HEK293 (cell line): ENCODE results near the gene C17orf50.

Experiments used
- CTCF ChIA-PET: fragments of 350-600 bp; formaldehyde crosslinking; extraction: SDS; loops from one replicate; lab custom pipeline; 2021; ENCODE audit warnings: antibody characterized with exemption; lab: Yijun Ruan, JAX
- POLR2A ChIA-PET: fragments of 300-600 bp; formaldehyde crosslinking; extraction: SDS; loops from one replicate; lab custom pipeline; 2020; ENCODE audit warnings: antibody characterized with exemption, inconsistent platforms; lab: Yijun Ruan, JAX
- H3K27ac ChIP-seq: fragments of 200-500 bp; sonication (Bioruptor generic); 2 replicates; pipeline ENCODE4 v1.5.1; 2014; ENCODE audit warnings: low read depth, low read length, control low read depth, inconsistent platforms; ENCODE audit errors: extremely low read depth
- H3K36me3 ChIP-seq, 2 experiments: fragments of 200-500 bp in 1 of 2; sonication (Bioruptor generic) in 1 of 2; 1 replicate in 1 of 2; 2 replicates in 1 of 2; pipeline ENCODE4 v1.5.1; 2014 to 2017; ENCODE audit warnings: inconsistent platforms in 2 of 2, low read length in 2 of 2; ENCODE audit not compliant: control insufficient read depth in 2 of 2, insufficient read depth in 1 of 2
- H3K4me1 ChIP-seq: fragments of 200-500 bp; sonication (Bioruptor generic); 2 replicates; pipeline ENCODE4 v1.5.1; 2014; ENCODE audit warnings: mild to moderate bottlenecking, low read length, inconsistent platforms; ENCODE audit not compliant: control insufficient read depth, insufficient read depth
- H3K4me3 ChIP-seq: 2 replicates; pipeline ENCODE4 v1.5.1; 2011; ENCODE audit warnings: low read depth, mild to moderate bottlenecking, control low read depth, low read length, moderate library complexity
- H3K9me3 ChIP-seq: fragments of 200-500 bp; sonication (Bioruptor generic); 2 replicates; pipeline ENCODE4 v1.5.1; 2014; ENCODE audit warnings: low read depth, low read length, inconsistent platforms; ENCODE audit not compliant: control insufficient read depth, insufficient read depth
- BCL11B ChIP-seq: fragments of 450-650 bp; formaldehyde crosslinking; IDR thresholded peaks from 2 replicates; pipeline ENCODE4 v1.5.1; 2016; ENCODE audit warnings: low read depth, missing biosample characterization, missing genetic modification characterization
- HIC1 ChIP-seq: fragments of 450-650 bp; formaldehyde crosslinking; IDR thresholded peaks from 2 replicates; pipeline ENCODE4 v1.5.1; 2016; ENCODE audit warnings: missing biosample characterization, missing genetic modification characterization
- HOXD13 ChIP-seq: sonication (generic); formaldehyde crosslinking; IDR thresholded peaks from 2 replicates; pipeline ENCODE4 v1.8.0; 2022; ENCODE audit warnings: missing genetic modification reagents, borderline replicate concordance
- OVOL3 ChIP-seq: fragments of 450-650 bp; formaldehyde crosslinking; IDR thresholded peaks from 2 replicates; pipeline ENCODE4 v1.5.1; 2016; ENCODE audit warnings: missing biosample characterization, missing genetic modification characterization
- PBX3 ChIP-seq: sonication (generic); formaldehyde crosslinking; IDR thresholded peaks from 2 replicates; pipeline ENCODE4 v1.8.1; 2022; ENCODE audit warnings: mild to moderate bottlenecking, moderate library complexity, missing genetic modification reagents
- PRDM10 ChIP-seq: fragments of 450-650 bp; formaldehyde crosslinking; IDR thresholded peaks from 2 replicates; pipeline ENCODE4 v1.5.1; 2016; ENCODE audit warnings: missing biosample characterization, missing genetic modification characterization
- SCRT2 ChIP-seq: fragments of 450-650 bp; formaldehyde crosslinking; IDR thresholded peaks from 2 replicates; pipeline ENCODE4 v1.5.1; 2016; ENCODE audit warnings: missing biosample characterization, missing genetic modification characterization
- TRIM28 ChIP-seq: IDR thresholded peaks from 2 replicates; pipeline ENCODE4 v1.6.1; 2011; ENCODE audit warnings: low read length, control low read depth, borderline replicate concordance
- ZBTB1 ChIP-seq: fragments of 450-650 bp; formaldehyde crosslinking; IDR thresholded peaks from 2 replicates; pipeline ENCODE4 v1.5.1; 2016; ENCODE audit warnings: missing biosample characterization, missing genetic modification characterization
- ZBTB48 ChIP-seq: fragments of 450-650 bp; formaldehyde crosslinking; IDR thresholded peaks from 2 replicates; pipeline ENCODE4 v1.5.1; 2016; ENCODE audit warnings: missing biosample characterization, missing genetic modification characterization
- ZIC2 ChIP-seq: fragments of 450-650 bp; formaldehyde crosslinking; IDR thresholded peaks from 2 replicates; pipeline ENCODE4 v1.5.1; 2016; ENCODE audit warnings: missing biosample characterization, missing genetic modification characterization
- ZNF239 ChIP-seq: fragments of 450-650 bp; formaldehyde crosslinking; IDR thresholded peaks from 2 replicates; pipeline ENCODE4 v1.5.1; 2016; ENCODE audit warnings: missing biosample characterization, missing genetic modification characterization
- ZNF391 ChIP-seq: fragments of 450-650 bp; formaldehyde crosslinking; IDR thresholded peaks from 2 replicates; pipeline ENCODE4 v1.5.1; 2016; ENCODE audit warnings: low read depth, missing biosample characterization, missing genetic modification characterization, borderline replicate concordance
- ZNF664 ChIP-seq: fragments of 450-650 bp; formaldehyde crosslinking; IDR thresholded peaks from 2 replicates; pipeline ENCODE4 v1.5.1; 2016; ENCODE audit warnings: missing biosample characterization, missing genetic modification characterization
- ZNF747 ChIP-seq: fragments of 450-650 bp; formaldehyde crosslinking; IDR thresholded peaks from 2 replicates; pipeline ENCODE4 v1.5.1; 2016; ENCODE audit warnings: missing biosample characterization, missing genetic modification characterization

Gene C17orf50

GRCh38 chr17:35788477-35789368 is 28.0 kb downstream of the C17orf50 start (continued):
- TF ChIP-seq PRDM10 (tag by site-specific recombination) (peak; percentile 77), ZNF664 (tag by site-specific recombination) (no peak), TRIM28 (0 out of 2 replicates have a peak, but pooled peaks have one; percentile 17), BCL11B (tag by site-specific recombination) (no peak)

GRCh38 chr17:35790841-35791240 is 30.2 kb downstream of the C17orf50 start:
- ChIA-PET CTCF (interaction anchor here (1.0 to 10.2 kb wide), 3 partner anchors 9 to 26 kb away, joined by 3 to 104 read pairs (median 5); partner anchors contain the start of gene TAF15), POLR2A (no interaction called here)
- TF ChIP-seq ZBTB1 (tag by site-specific recombination) (no peak), HOXD13 (CRISPR knock-in tag) (no peak), PBX3 (CRISPR knock-in tag) (no peak), ZNF747 (tag by site-specific recombination) (no peak), ZBTB48 (tag by site-specific recombination) (no peak), SCRT2 (tag by site-specific recombination) (no peak), ZIC2 (tag by site-specific recombination) (no peak), OVOL3 (tag by site-specific recombination) (no peak), HIC1 (tag by site-specific recombination) (no peak), ZNF239 (tag by site-specific recombination) (no peak), ZNF391 (tag by site-specific recombination) (no peak)
- Histone ChIP-seq H3K27ac (no peak overlapping the region), H3K4me3 (no peak overlapping the region), H3K36me3 (no peaks in the 10 kb centered on the region), H3K4me1 (no peaks in the 10 kb centered on the region), H3K9me3 (no peaks in the 10 kb centered on the region)
